Measurements from ENCODE around the gene RELCH.

The RELCH gene

GRCh38 chr18:62239475-62239874 is 52.4 kb downstream of the RELCH start:
- no peak overlapping the region for H2AFZ ChIP-seq (ENCODE audit: low read length)
- H4K91ac ChIP-seq (ENCODE audit: low read depth, low read length, poor library complexity): no peak overlapping the region

GRCh38 chr18:62242955-62243354 is 55.9 kb downstream of the RELCH start:
- H2BK12ac ChIP-seq (ENCODE audit: low read length): no peak overlapping the region
- no peak overlapping the region for H2AK5ac ChIP-seq (ENCODE audit: low read depth, low read length)
- peaks cover 0 to 6% of the 10 kb centered on the region in 2 donors for H3K9me3 ChIP-seq (replicated peaks in 1 of 2; ENCODE audit: control insufficient read depth in 2 of 2, insufficient read depth in 1 of 2, low read depth in 1 of 2, low read length in 2 of 2)
- no peak for DNase-seq (ENCODE audit: low spot score)
- no peak overlapping the region for H3K4me3 ChIP-seq (ENCODE audit: low read length in 2 of 2)
- no peaks in the 10 kb centered on the region for H3K79me1 ChIP-seq (ENCODE audit: low read depth, low read length)
- H3K14ac ChIP-seq (ENCODE audit: low read length): no peak overlapping the region
- no peak overlapping the region for H3K18ac ChIP-seq (ENCODE audit: low read length)
- H3K4me2 ChIP-seq (ENCODE audit: insufficient read depth, low read length, poor library complexity, severe bottlenecking): no peak overlapping the region
- no peak overlapping the region for H3K23ac ChIP-seq (ENCODE audit: low read depth, low read length, poor library complexity)
- H4K8ac ChIP-seq (ENCODE audit: low read depth, low read length): no peak overlapping the region
- H3K4me1 ChIP-seq (ENCODE audit: control insufficient read depth in 2 of 2, insufficient read depth in 1 of 2, low read depth in 1 of 2, low read length in 2 of 2): no peaks in the 10 kb centered on the region
- peaks cover 1 to 59% of the 10 kb centered on the region in 2 donors for H3K36me3 ChIP-seq (replicated peaks in 1 of 2; ENCODE audit: control insufficient read depth in 2 of 2, insufficient read depth in 2 of 2, low read length in 2 of 2)
- no peak overlapping the region for H4K91ac ChIP-seq (ENCODE audit: low read depth, low read length, poor library complexity)
- no peaks in the 10 kb centered on the region for H3K27me3 ChIP-seq (ENCODE audit: control insufficient read depth in 3 of 3, insufficient read depth in 3 of 3, low read depth in 1 of 3, low read length in 3 of 3)
- no peak overlapping the region for H2AFZ ChIP-seq (ENCODE audit: low read length)
- H2BK15ac ChIP-seq (ENCODE audit: low read length): no peak overlapping the region
- WGBS, 2 donors (ENCODE audit: extremely low coverage in 2 of 2, insufficient read length in 2 of 2, insufficient replicate concordance in 1 of 2): no CpG with 5 or more reads among the region's 1 CpG
- H2BK120ac ChIP-seq (ENCODE audit: low read depth, low read length): no peak overlapping the region
- H3K27ac ChIP-seq (replicated peaks; ENCODE audit: low read length): no peak overlapping the region
- no peak overlapping the region for H3K4ac ChIP-seq (ENCODE audit: low read length)
- no peak overlapping the region for H2BK5ac ChIP-seq (ENCODE audit: low read length)
- no peak overlapping the region for H3K9ac ChIP-seq (ENCODE audit: low read depth, low read length, poor library complexity)

More at GRCh38 chr18:62239475-62239874, 52.4 kb downstream of the RELCH start:
- DNase-seq (ENCODE audit: low spot score): no peak
- no peak overlapping the region for H3K27ac ChIP-seq (replicated peaks; ENCODE audit: low read length)
- no peak overlapping the region for H2BK12ac ChIP-seq (ENCODE audit: low read length)
- H2BK15ac ChIP-seq (ENCODE audit: low read length): no peak overlapping the region
- H3K23ac ChIP-seq (ENCODE audit: low read depth, low read length, poor library complexity): no peak overlapping the region
- no peaks in the 10 kb centered on the region for H3K79me1 ChIP-seq (ENCODE audit: low read depth, low read length)
- peaks cover 6 to 13% of the 10 kb centered on the region in 2 donors for H3K9me3 ChIP-seq (replicated peaks in 1 of 2; ENCODE audit: control insufficient read depth in 2 of 2, insufficient read depth in 1 of 2, low read depth in 1 of 2, low read length in 2 of 2)
- H2BK120ac ChIP-seq (ENCODE audit: low read depth, low read length): no peak overlapping the region
- H3K4ac ChIP-seq (ENCODE audit: low read length): no peak overlapping the region
- H3K18ac ChIP-seq (ENCODE audit: low read length): no peak overlapping the region
- H3K27me3 ChIP-seq (ENCODE audit: control insufficient read depth in 3 of 3, insufficient read depth in 3 of 3, low read depth in 1 of 3, low read length in 3 of 3): no peaks in the 10 kb centered on the region
- no peak overlapping the region for H2BK5ac ChIP-seq (ENCODE audit: low read length)
- no peaks in the 10 kb centered on the region for H3K4me1 ChIP-seq (ENCODE audit: control insufficient read depth in 2 of 2, insufficient read depth in 1 of 2, low read depth in 1 of 2, low read length in 2 of 2)
- H3K36me3 ChIP-seq (replicated peaks in 1 of 2; ENCODE audit: control insufficient read depth in 2 of 2, insufficient read depth in 2 of 2, low read length in 2 of 2): peaks cover 1 to 56% of the 10 kb centered on the region in 2 donors
- no peak overlapping the region for H4K8ac ChIP-seq (ENCODE audit: low read depth, low read length)
- no peak overlapping the region for H3K4me2 ChIP-seq (ENCODE audit: insufficient read depth, low read length, poor library complexity, severe bottlenecking)
- no peak overlapping the region for H3K9ac ChIP-seq (ENCODE audit: low read depth, low read length, poor library complexity)
- WGBS, 2 donors (ENCODE audit: extremely low coverage in 2 of 2, insufficient read length in 2 of 2, insufficient replicate concordance in 1 of 2): no CpG with 5 or more reads among the region's 3 CpGs
- no peak overlapping the region for H3K14ac ChIP-seq (ENCODE audit: low read length)
- no peak overlapping the region for H2AK5ac ChIP-seq (ENCODE audit: low read depth, low read length)
- no peak overlapping the region for H3K4me3 ChIP-seq (ENCODE audit: low read length in 2 of 2)

- H2BK15ac ChIP-seq (ENCODE audit: low read length): no peak overlapping the region
- H4K8ac ChIP-seq (ENCODE audit: low read depth, low read length): no peak overlapping the region
- H3K4me3 ChIP-seq (ENCODE audit: low read length in 2 of 2): no peak overlapping the region
- peaks cover 1 to 42% of the 10 kb centered on the region in 2 donors for H3K36me3 ChIP-seq (replicated peaks in 1 of 2; ENCODE audit: control insufficient read depth in 2 of 2, insufficient read depth in 2 of 2, low read length in 2 of 2)
- H3K79me1 ChIP-seq (ENCODE audit: low read depth, low read length): no peaks in the 10 kb centered on the region
- peaks cover 0 to 6% of the 10 kb centered on the region in 2 donors for H3K9me3 ChIP-seq (replicated peaks in 1 of 2; ENCODE audit: control insufficient read depth in 2 of 2, insufficient read depth in 1 of 2, low read depth in 1 of 2, low read length in 2 of 2)
- no peak overlapping the region for H3K9ac ChIP-seq (ENCODE audit: low read depth, low read length, poor library complexity)
- no peaks in the 10 kb centered on the region for H3K4me1 ChIP-seq (ENCODE audit: control insufficient read depth in 2 of 2, insufficient read depth in 1 of 2, low read depth in 1 of 2, low read length in 2 of 2)
- no peak overlapping the region for H2BK12ac ChIP-seq (ENCODE audit: low read length)
- no peak overlapping the region for H3K18ac ChIP-seq (ENCODE audit: low read length)
- H3K4ac ChIP-seq (ENCODE audit: low read length): no peak overlapping the region
- H2AFZ ChIP-seq (ENCODE audit: low read length): no peak overlapping the region
- DNase-seq (ENCODE audit: low spot score): no peak
- no peak overlapping the region for H2BK120ac ChIP-seq (ENCODE audit: low read depth, low read length)
- no peak overlapping the region for H4K91ac ChIP-seq (ENCODE audit: low read depth, low read length, poor library complexity)
- H3K27ac ChIP-seq (replicated peaks; ENCODE audit: low read length): no peak overlapping the region
- H2BK5ac ChIP-seq (ENCODE audit: low read length): no peak overlapping the region
- no peak overlapping the region for H3K14ac ChIP-seq (ENCODE audit: low read length)
- no peak overlapping the region for H2AK5ac ChIP-seq (ENCODE audit: low read depth, low read length)
- no peak overlapping the region for H3K23ac ChIP-seq (ENCODE audit: low read depth, low read length, poor library complexity)
- H3K4me2 ChIP-seq (ENCODE audit: insufficient read depth, low read length, poor library complexity, severe bottlenecking): no peak overlapping the region
- no peaks in the 10 kb centered on the region for H3K27me3 ChIP-seq (ENCODE audit: control insufficient read depth in 3 of 3, insufficient read depth in 3 of 3, low read depth in 1 of 3, low read length in 3 of 3)
- WGBS, 2 donors (ENCODE audit: extremely low coverage in 2 of 2, insufficient read length in 2 of 2, insufficient replicate concordance in 1 of 2): no CpG with 5 or more reads among the region's 8 CpGs
These were observed 58.1 kb downstream of the RELCH start for GRCh38 chr18:62245177-62245576.

GRCh38 chr18:62245699-62246098 is 58.6 kb downstream of the RELCH start:
- Histone ChIP-seq H3K9me3 (replicated peaks in 1 of 2; ENCODE audit: control insufficient read depth in 2 of 2, insufficient read depth in 1 of 2, low read depth in 1 of 2, low read length in 2 of 2) (peaks cover 0 to 5% of the 10 kb centered on the region in 2 donors), H3K14ac (ENCODE audit: low read length) (no peak overlapping the region), H2AK5ac (ENCODE audit: low read depth, low read length) (no peak overlapping the region), H2BK12ac (ENCODE audit: low read length) (no peak overlapping the region), H3K4ac (ENCODE audit: low read length) (no peak overlapping the region), H4K8ac (ENCODE audit: low read depth, low read length) (no peak overlapping the region), H2AFZ (ENCODE audit: low read length) (no peak overlapping the region), H3K4me1 (ENCODE audit: control insufficient read depth in 2 of 2, insufficient read depth in 1 of 2, low read depth in 1 of 2, low read length in 2 of 2) (no peaks in the 10 kb centered on the region), H3K18ac (ENCODE audit: low read length) (no peak overlapping the region), H2BK5ac (ENCODE audit: low read length) (no peak overlapping the region), H2BK15ac (ENCODE audit: low read length) (no peak overlapping the region), H3K27me3 (ENCODE audit: control insufficient read depth in 3 of 3, insufficient read depth in 3 of 3, low read depth in 1 of 3, low read length in 3 of 3) (no peaks in the 10 kb centered on the region), H3K4me3 (ENCODE audit: low read length in 2 of 2) (no peak overlapping the region), H3K36me3 (replicated peaks in 1 of 2; ENCODE audit: control insufficient read depth in 2 of 2, insufficient read depth in 2 of 2, low read length in 2 of 2) (peaks cover under 1 to 41% of the 10 kb centered on the region in 2 donors), H3K9ac (ENCODE audit: low read depth, low read length, poor library complexity) (no peak overlapping the region), H3K27ac (replicated peaks; ENCODE audit: low read length) (no peak overlapping the region), H4K91ac (ENCODE audit: low read depth, low read length, poor library complexity) (no peak overlapping the region), H3K79me1 (ENCODE audit: low read depth, low read length) (no peaks in the 10 kb centered on the region), H2BK120ac (ENCODE audit: low read depth, low read length) (no peak overlapping the region), H3K4me2 (ENCODE audit: insufficient read depth, low read length, poor library complexity, severe bottlenecking) (no peak overlapping the region), H3K23ac (ENCODE audit: low read depth, low read length, poor library complexity) (no peak overlapping the region)
- no CpG with 5 or more reads among the region's 1 CpG for WGBS, 2 donors (ENCODE audit: extremely low coverage in 2 of 2, insufficient read length in 2 of 2, insufficient replicate concordance in 1 of 2)
- DNase-seq (ENCODE audit: low spot score): no peak

All from neuronal stem cell (in vitro differentiated cells).